H1 (cell line): ENCODE measurements around the gene PPY. TPM values are rescaled to one million over a fixed set of nuclear protein-coding genes. Genes with fewer than 3 reads are reported as not detected.

Source experiments
- CTCF ChIA-PET: fragments of 300-600 bp; sonication (Branson Sonifier 250); formaldehyde crosslinking; loops from one replicate; lab custom pipeline; 2021; ENCODE audit not compliant: partially characterized antibody; lab: Charles Lee
- POLR2A ChIA-PET: fragments of 300-600 bp; sonication (Branson Sonifier 250); formaldehyde crosslinking; loops from one replicate; lab custom pipeline; 2021; ENCODE audit warnings: inconsistent platforms; ENCODE audit not compliant: partially characterized antibody; lab: Charles Lee
- DNase-seq, 2 experiments: peaks; one replicate each; pipeline versions ENCODE4 v3.0.0 to v3.0.0-alpha.2; 2010 to 2022; ENCODE audit warnings: low spot score in 2 of 2, low read depth in 1 of 2, mixed read lengths in 1 of 2
- FAIRE-seq: peaks from 2 replicates; lab custom pipeline; 2011; peaks lifted over from hg19 to GRCh38; lab: Jason Lieb, UNC
- H2AFZ ChIP-seq: 2 replicates; pipeline ENCODE4 v1.8.1; 2012; ENCODE audit warnings: low read length, inconsistent platforms
- H2AK5ac ChIP-seq: 2 replicates; pipeline ENCODE4 v1.6.1; 2013; ENCODE audit warnings: low read depth, low read length
- H2BK120ac ChIP-seq: replicated peaks from 2 replicates; pipeline ENCODE3; 2013; ENCODE audit warnings: low read depth, low read length, inconsistent platforms
- H2BK12ac ChIP-seq: 2 replicates; pipeline ENCODE4 v1.6.1; 2013; ENCODE audit warnings: low read depth, low read length
- H2BK15ac ChIP-seq: 2 replicates; pipeline ENCODE4 v1.6.1; 2013; ENCODE audit warnings: low read length
- H2BK20ac ChIP-seq: 2 replicates; pipeline ENCODE4 v1.6.1; 2013; ENCODE audit warnings: low read length
- H2BK5ac ChIP-seq: 2 replicates; pipeline ENCODE4 v1.6.1; 2013; ENCODE audit warnings: low read depth, low read length
- H3K14ac ChIP-seq: 2 replicates; pipeline ENCODE4 v1.6.1; 2013; ENCODE audit warnings: inconsistent platforms; ENCODE audit not compliant: insufficient read length
- H3K18ac ChIP-seq: 2 replicates; pipeline ENCODE4 v1.6.1; 2013; ENCODE audit warnings: low read length; ENCODE audit errors: extremely low read depth
- H3K23ac ChIP-seq: 2 replicates; pipeline ENCODE4 v1.6.1; 2013; ENCODE audit warnings: inconsistent platforms; ENCODE audit not compliant: insufficient read length
- H3K23me2 ChIP-seq: 2 replicates; pipeline ENCODE4 v1.6.1; 2013; ENCODE audit warnings: low read depth, low read length
- H3K27ac ChIP-seq: 2 replicates; pipeline ENCODE4 v1.6.1; 2011; ENCODE audit warnings: low read depth, low read length, inconsistent platforms
- H3K27me3 ChIP-seq, 4 experiments: replicated peaks in 1 of 4; 1 replicate in 1 of 4; 2 replicates in 3 of 4; pipeline versions ENCODE4 v1.6.1 to v1.8.1; 2011 to 2013; ENCODE audit warnings: low read length in 3 of 4, mild to moderate bottlenecking in 3 of 4, inconsistent platforms in 2 of 4, mixed read lengths in 2 of 4, moderate library complexity in 1 of 4; ENCODE audit not compliant: control insufficient read depth in 3 of 4, insufficient read depth in 3 of 4; ENCODE audit errors: extremely low read depth in 1 of 4
- H3K36me3 ChIP-seq, 4 experiments: 2 replicates each; pipeline versions ENCODE4 v1.6.1 to v1.8.1; 2011 to 2013; ENCODE audit warnings: mild to moderate bottlenecking in 4 of 4, low read length in 3 of 4, moderate library complexity in 2 of 4, control low read depth in 1 of 4, inconsistent platforms in 1 of 4; ENCODE audit not compliant: insufficient read depth in 4 of 4, control insufficient read depth in 2 of 4
- H3K4ac ChIP-seq: replicated peaks from 2 replicates; pipeline ENCODE3; 2013; ENCODE audit warnings: low read length, low read depth, mixed read lengths, inconsistent platforms; ENCODE audit not compliant: insufficient read length
- H3K4me1 ChIP-seq, 4 experiments: replicated peaks in 1 of 4; 1 replicate in 1 of 4; 2 replicates in 3 of 4; pipeline versions ENCODE4 v1.6.1 to v1.8.1; 2011 to 2013; ENCODE audit warnings: low read length in 3 of 4, inconsistent platforms in 2 of 4, mixed read lengths in 1 of 4; ENCODE audit not compliant: insufficient read depth in 4 of 4, control insufficient read depth in 3 of 4
- H3K4me2 ChIP-seq, 2 experiments: 2 replicates each; pipeline versions ENCODE4 v1.6.1 to v1.8.1; 2011 to 2013; ENCODE audit warnings: low read depth in 2 of 2, low read length in 2 of 2, control low read depth in 1 of 2, inconsistent platforms in 1 of 2, mild to moderate bottlenecking in 1 of 2; ENCODE audit not compliant: insufficient read depth in 1 of 2
- H3K4me3 ChIP-seq, 4 experiments: fragments of 200-600, 300-600 bp in 1 of 4; sonication (generic), shearing (Covaris generic), sonication (Bioruptor Twin) in 1 of 4; 2 replicates each; pipeline versions ENCODE4 v1.5.1 to v1.8.1; 2011 to 2016; ENCODE audit warnings: low read length in 4 of 4, low read depth in 3 of 4, control low read depth in 2 of 4, inconsistent platforms in 2 of 4, mild to moderate bottlenecking in 2 of 4, mixed read lengths in 1 of 4, moderate library complexity in 1 of 4; ENCODE audit not compliant: insufficient read depth in 2 of 4; ENCODE audit errors: extremely low read depth in 1 of 4
- H3K56ac ChIP-seq: replicated peaks from 2 replicates; pipeline ENCODE3; 2013; ENCODE audit warnings: low read depth, mild to moderate bottlenecking, mixed read lengths, low read length, inconsistent platforms; ENCODE audit not compliant: insufficient read length
- H3K79me1 ChIP-seq: 2 replicates; pipeline ENCODE4 v1.6.1; 2013; ENCODE audit warnings: low read depth, low read length, control low read depth
- H3K79me2 ChIP-seq, 2 experiments: 2 replicates each; pipeline versions ENCODE4 v1.6.1 to v1.8.1; 2012 to 2013; ENCODE audit warnings: low read length in 2 of 2, mild to moderate bottlenecking in 2 of 2, inconsistent platforms in 1 of 2; ENCODE audit not compliant: insufficient read depth in 2 of 2, control insufficient read depth in 1 of 2
- H3K9ac ChIP-seq, 4 experiments: replicated peaks in 1 of 4; 1 replicate in 1 of 4; 2 replicates in 3 of 4; pipeline versions ENCODE4 v1.6.1 to v1.8.1; 2011 to 2013; ENCODE audit warnings: low read depth in 3 of 4, low read length in 3 of 4, control low read depth in 2 of 4, mild to moderate bottlenecking in 2 of 4, moderate library complexity in 2 of 4, inconsistent platforms in 1 of 4; ENCODE audit errors: extremely low read depth in 1 of 4
- H3K9me3 ChIP-seq, 2 experiments: 2 replicates each; pipeline versions ENCODE4 v1.6.1 to v1.8.1; 2012 to 2013; ENCODE audit warnings: mild to moderate bottlenecking in 2 of 2, moderate library complexity in 2 of 2, control low read depth in 1 of 2, inconsistent platforms in 1 of 2, low read depth in 1 of 2, low read length in 1 of 2, mixed read lengths in 1 of 2; ENCODE audit not compliant: insufficient read depth in 2 of 2
- H4K20me1 ChIP-seq, 2 experiments: replicated peaks in 1 of 2; 2 replicates each; pipeline versions ENCODE3 to v1.8.1; 2011 to 2013; ENCODE audit warnings: inconsistent platforms in 2 of 2, low read length in 2 of 2, mild to moderate bottlenecking in 1 of 2; ENCODE audit not compliant: insufficient read depth in 2 of 2, control insufficient read depth in 1 of 2
- H4K5ac ChIP-seq: 2 replicates; pipeline ENCODE4 v1.6.1; 2013; ENCODE audit warnings: low read length, low read depth, mixed read lengths, inconsistent platforms; ENCODE audit not compliant: insufficient read length
- H4K8ac ChIP-seq: 2 replicates; pipeline ENCODE4 v1.8.0; 2013; ENCODE audit warnings: mild to moderate bottlenecking, moderate library complexity, low read length, inconsistent platforms; ENCODE audit not compliant: insufficient read depth; ENCODE audit errors: extremely low read depth
- H4K91ac ChIP-seq: replicated peaks from 2 replicates; pipeline ENCODE3; 2013; ENCODE audit warnings: low read length, mixed read lengths, inconsistent platforms; ENCODE audit not compliant: insufficient read length
- CEBPB ChIP-seq: IDR thresholded peaks from 2 replicates; pipeline ENCODE4 v1.6.1; 2012; ENCODE audit warnings: low read depth, low read length
- HDAC6 ChIP-seq: IDR thresholded peaks from one replicate; pipeline ENCODE4 v1.7.1; 2012; ENCODE audit warnings: low read depth, mild to moderate bottlenecking, inconsistent platforms, low read length, moderate library complexity
- NRF1 ChIP-seq: IDR thresholded peaks from 2 replicates; pipeline ENCODE4 v1.6.1; 2011; ENCODE audit warnings: mild to moderate bottlenecking, low read depth, low read length, improper control_type of control experiment
- TBP ChIP-seq: IDR thresholded peaks from 2 replicates; pipeline ENCODE4 v1.6.1; 2011; ENCODE audit warnings: low read depth, low read length, improper control_type of control experiment
- WGBS, 2 experiments: shearing (Covaris generic) in 1 of 2; methylation state at CpG; one replicate each; pipeline versions ENCODE4 v1.1.6 to v1.1.7; 2013 to 2015; ENCODE audit warnings: low lambda C conversion rate in 2 of 2, mixed read lengths in 2 of 2, inconsistent platforms in 1 of 2, low coverage in 1 of 2, missing lambda C conversion rate in 1 of 2; ENCODE audit not compliant: insufficient replicate concordance in 2 of 2, insufficient coverage in 1 of 2, insufficient read length in 1 of 2; ENCODE audit errors: extremely low coverage in 1 of 2, missing lambda C conversion rate in 1 of 2; 5-methylcytosine and 5-hydroxymethylcytosine counted together
- polyA plus RNA-seq, 7 experiments: library from polyadenylated mRNA; depleted of rRNA in 3 of 7; stranded (reverse) in 5 of 7; unstranded in 2 of 7; fragments of >200 nt in 5 of 7; fragments of 200-250 nt in 2 of 7; gene quantifications; 1 replicate in 5 of 7; 2 replicates in 1 of 7; 4 replicates in 1 of 7; pipeline versions ENCODE4 v1.2.1 to v1.2.3, GENCODE V29; 2011 to 2013; ENCODE audit warnings: missing spikeins in 2 of 7, mixed read lengths in 2 of 7
- total RNA-seq: library from RNA; stranded (reverse); fragmentation: NEBNext Ultra II Directional; extraction: Animal tissue kit (Norgen Biotek cat#: 25700); gene quantifications from 2 replicates; pipeline ENCODE4 v1.2.1, GENCODE V29; 2021

PPY gene
- total and polyA plus RNA-seq, 2 of the 8 experiments (the other 6 are each of a cell fraction or from before 2014, with no cell fraction given) = 0.26 TPM; not detected in 1

GRCh38 chr17:43914451-43914850 lies 27.8 kb downstream of the PPY start:
- Histone ChIP-seq H3K4me1 (peaks cover 4 to 10% (median 7%) of the 10 kb centered on the region in 4 experiments; a peak in 6 of 7 replicates), H4K20me1 (peaks cover 0 to 7% of the 10 kb centered on the region in 2 experiments), H3K4me3 (no peak overlapping the region), H2BK20ac (no peak overlapping the region), H3K23ac (no peak overlapping the region), H3K79me2 (no peaks in the 10 kb centered on the region), H3K27me3 (peaks cover 0 to 11% (median 8%) of the 10 kb centered on the region in 4 experiments; a peak in 6 of 7 replicates), H4K91ac (no peak overlapping the region), H3K14ac (no peak overlapping the region), H2AFZ (no peak overlapping the region), H2AK5ac (no peak overlapping the region), H2BK12ac (no peak overlapping the region), H3K4me2 (no peak overlapping the region), H3K9ac (no peak overlapping the region), H2BK5ac (no peak overlapping the region), H3K4ac (no peak overlapping the region), H2BK15ac (no peak overlapping the region), H3K36me3 (no peaks in the 10 kb centered on the region; a peak in 1 of 8 replicates), H4K5ac (no peak overlapping the region), H2BK120ac (no peak overlapping the region), H3K9me3 (no peaks in the 10 kb centered on the region), H4K8ac (no peak overlapping the region), H3K23me2 (peaks cover 8% of the 10 kb centered on the region), H3K18ac (no peak overlapping the region), H3K56ac (no peak overlapping the region), H3K79me1 (no peaks in the 10 kb centered on the region), H3K27ac (no peak overlapping the region)
- TF ChIP-seq NRF1 (no peak), HDAC6 (no peak), CEBPB (no peak), TBP (no peak)
- WGBS, 2 experiments = 90% methylated on average over 2 of the region's 2 CpGs; no CpG with 5 or more reads in 1 of the 2 experiments
- FAIRE-seq (no peak), DNase-seq (no peak)
- POLR2A ChIA-PET = interaction anchor here (0.5 to 1.0 kb wide), 2 partner anchors 9 to 94 kb away, joined by 3 to 4 read pairs; no protein-coding TSS in a partner anchor
- CTCF ChIA-PET = interaction anchor here (0.7 to 13.7 kb wide), 11 partner anchors 10 to 202 kb away, joined by 3 to 106 read pairs (median 3); partner anchors contain the start of gene PPY
